C4-2B (cell line): Measurements from ENCODE around the gene ANKRD62.
A peak's percentile ranks its signal among the peaks of the same experiment; 100 is the strongest.

Source experiments
- H3K27ac ChIP-seq: fragments of 450-650 bp; 2 replicates; pipeline ENCODE4 v1.5.1; 2017
- ZFX ChIP-seq: fragments of 450-650 bp; IDR thresholded peaks from 2 replicates; pipeline ENCODE4 v1.6.1; 2017
- TF ChIP-seq, protein P1 (sequence below): fragments of 450-650 bp; conservative IDR thresholded peaks from 2 replicates; pipeline ENCODE4 v1.5.1; 2017; ENCODE audit warnings: mild to moderate bottlenecking

ANKRD62 gene

DNA sequence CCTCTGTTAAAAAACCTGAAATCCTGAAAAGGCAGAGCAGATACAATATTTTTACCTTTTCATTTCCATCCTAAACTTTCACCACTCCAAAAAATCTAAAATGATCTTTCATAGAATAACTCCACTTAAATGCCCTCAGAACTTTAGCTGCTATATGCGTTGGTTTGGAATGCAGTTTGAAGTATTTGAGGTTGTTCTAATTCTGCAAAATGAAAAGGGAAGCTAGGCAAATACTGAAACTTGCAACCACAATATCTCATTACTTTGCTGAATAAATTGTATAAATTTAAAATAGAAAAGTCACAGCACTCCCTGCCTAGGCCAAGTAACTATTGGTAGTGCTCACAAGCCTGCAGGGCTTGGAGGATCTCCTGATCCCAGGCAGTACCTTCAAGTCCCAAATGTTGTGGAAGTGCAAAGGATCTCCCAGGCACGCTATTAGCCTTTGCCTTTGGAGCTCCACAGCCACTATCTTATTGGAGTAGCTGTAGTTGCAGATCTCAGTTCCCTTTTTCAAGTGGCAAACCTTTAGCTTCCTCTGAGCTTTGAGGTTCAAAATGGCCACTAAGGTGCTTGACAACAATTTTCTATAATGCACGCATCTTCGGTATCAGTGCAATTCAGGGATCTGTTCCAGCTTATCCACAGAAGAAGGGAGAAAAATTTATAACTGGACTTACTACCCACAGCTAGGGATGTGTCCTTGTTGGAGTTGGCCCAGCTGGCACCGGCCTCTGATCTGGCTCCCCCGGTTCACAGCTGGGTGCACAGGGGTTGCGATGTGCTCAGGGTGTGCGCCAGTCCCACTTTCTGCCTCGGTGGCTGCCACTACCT lies 43.4 kb upstream of the ANKRD62 start:
- no peak overlapping the region for H3K27ac ChIP-seq

DNA sequence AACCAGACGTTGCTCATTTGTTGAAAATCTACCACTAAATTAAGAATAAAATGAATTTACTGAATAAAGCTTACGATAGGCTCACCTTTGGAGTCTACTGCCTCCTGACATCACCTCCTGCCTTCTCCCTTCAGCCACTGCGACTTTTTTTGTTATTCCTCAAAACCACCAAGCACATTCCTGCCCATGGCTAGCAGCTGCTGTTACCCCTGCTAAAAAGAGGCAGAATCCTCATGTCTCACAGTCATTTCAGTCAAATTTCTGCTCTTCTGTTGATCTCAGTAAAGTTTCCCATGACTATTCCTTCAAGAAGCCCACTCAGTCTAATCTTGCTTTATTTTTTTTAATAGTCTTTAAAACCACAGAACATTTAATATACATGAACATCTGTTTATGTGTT lies 40.8 kb upstream of the ANKRD62 start:
- no peak overlapping the region for H3K27ac ChIP-seq
- no peak for TF ChIP-seq ZFX

More for the DNA sequence above, 43.4 kb upstream of the ANKRD62 start:
- TF ChIP-seq ZFX = no peak
- TF ChIP-seq, protein P1, sequence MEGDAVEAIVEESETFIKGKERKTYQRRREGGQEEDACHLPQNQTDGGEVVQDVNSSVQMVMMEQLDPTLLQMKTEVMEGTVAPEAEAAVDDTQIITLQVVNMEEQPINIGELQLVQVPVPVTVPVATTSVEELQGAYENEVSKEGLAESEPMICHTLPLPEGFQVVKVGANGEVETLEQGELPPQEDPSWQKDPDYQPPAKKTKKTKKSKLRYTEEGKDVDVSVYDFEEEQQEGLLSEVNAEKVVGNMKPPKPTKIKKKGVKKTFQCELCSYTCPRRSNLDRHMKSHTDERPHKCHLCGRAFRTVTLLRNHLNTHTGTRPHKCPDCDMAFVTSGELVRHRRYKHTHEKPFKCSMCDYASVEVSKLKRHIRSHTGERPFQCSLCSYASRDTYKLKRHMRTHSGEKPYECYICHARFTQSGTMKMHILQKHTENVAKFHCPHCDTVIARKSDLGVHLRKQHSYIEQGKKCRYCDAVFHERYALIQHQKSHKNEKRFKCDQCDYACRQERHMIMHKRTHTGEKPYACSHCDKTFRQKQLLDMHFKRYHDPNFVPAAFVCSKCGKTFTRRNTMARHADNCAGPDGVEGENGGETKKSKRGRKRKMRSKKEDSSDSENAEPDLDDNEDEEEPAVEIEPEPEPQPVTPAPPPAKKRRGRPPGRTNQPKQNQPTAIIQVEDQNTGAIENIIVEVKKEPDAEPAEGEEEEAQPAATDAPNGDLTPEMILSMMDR = no peak

DNA sequence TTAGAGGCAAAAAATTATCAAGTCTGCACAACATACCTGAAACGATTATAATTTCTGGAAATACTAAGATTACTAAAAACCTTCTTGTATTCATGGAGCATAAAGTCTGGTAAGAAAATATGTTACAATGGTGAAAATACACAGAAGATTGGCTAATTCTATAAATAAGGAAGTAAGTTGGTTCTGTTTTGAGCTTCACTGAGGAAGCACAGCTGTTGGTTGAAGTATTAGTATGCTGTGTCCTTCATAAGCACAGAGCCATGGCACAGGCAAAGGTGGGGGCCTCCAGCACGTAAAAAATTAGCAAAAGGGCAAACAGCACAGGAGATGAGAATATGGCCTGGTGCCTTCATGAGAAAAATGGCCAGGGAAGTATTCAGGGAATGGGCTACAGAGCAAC lies 40.4 kb upstream of the ANKRD62 start:
- no peak overlapping the region for H3K27ac ChIP-seq
- no peak for TF ChIP-seq ZFX
- TF ChIP-seq, protein P1 = no peak

DNA sequence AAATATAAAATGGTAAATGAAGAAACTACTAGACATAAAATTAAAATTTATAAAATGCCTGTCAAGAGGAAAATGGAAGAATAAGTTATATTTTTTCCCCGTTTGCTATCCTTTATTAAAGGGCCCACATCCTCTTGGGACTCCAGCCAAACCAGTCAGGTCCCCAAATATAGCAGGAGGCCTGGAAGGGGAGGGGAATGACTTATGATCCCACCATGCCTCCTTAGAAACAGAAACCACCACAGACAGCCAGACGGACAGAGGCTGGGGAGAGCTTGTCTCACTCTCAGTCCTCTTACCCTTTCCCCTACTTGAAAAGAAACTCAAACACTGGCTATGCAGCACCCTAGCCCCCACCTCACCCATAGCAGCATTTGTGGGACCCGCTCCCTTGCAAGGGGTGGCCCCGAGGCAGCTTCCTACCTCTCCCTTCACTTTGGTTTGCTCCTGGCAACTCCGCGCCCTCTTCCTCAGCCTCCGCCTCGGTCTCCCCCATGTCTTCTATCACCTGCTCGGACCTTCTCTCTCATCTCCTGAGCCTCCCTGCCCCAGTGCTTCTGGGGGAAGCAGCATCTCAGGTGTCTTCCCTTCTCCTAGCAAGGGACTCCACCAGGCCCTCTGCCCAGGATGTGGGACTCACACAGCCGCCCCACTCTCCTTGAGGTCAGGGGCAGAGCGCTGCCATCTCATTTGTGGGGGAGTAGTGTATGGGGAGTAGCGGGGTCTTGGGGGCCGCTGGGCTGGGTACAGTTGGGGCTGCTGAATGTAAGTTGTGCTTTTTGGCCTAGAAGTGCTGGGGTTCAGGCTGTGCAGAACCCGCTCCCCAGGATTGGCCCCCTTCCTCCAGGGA lies 37.4 kb upstream of the ANKRD62 start:
- no peak for TF ChIP-seq ZFX
- TF ChIP-seq, protein P1 = no peak
- H3K27ac ChIP-seq = no peak overlapping the region

DNA sequence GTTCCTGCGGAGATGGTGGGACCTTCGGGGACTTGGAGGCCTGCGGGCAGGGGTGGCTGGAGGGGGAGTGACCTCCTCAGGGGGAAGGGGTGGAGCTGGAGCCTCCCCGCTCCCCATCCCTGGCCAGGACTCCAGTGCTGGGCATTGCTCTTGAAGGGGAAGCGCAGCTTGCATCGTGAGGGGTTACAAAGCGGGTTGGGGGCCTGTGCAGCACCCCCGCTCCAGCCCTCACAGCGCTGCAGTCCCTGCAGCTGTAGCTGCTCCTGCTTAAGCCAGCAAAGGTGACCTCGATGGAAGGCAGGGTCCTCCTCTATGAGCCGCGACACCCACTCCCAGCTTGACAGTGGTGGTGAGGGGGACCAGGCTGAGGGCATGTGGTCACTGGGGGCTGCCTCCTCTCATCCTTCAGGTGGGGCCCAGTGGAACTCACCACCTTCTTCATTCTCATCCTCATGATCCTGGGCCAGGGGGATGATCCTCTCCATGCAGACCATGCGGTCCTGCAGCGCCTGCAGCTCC lies 36.7 kb upstream of the ANKRD62 start:
- H3K27ac ChIP-seq = no peak overlapping the region
- TF ChIP-seq, protein P1 = no peak
- TF ChIP-seq ZFX = no peak

DNA sequence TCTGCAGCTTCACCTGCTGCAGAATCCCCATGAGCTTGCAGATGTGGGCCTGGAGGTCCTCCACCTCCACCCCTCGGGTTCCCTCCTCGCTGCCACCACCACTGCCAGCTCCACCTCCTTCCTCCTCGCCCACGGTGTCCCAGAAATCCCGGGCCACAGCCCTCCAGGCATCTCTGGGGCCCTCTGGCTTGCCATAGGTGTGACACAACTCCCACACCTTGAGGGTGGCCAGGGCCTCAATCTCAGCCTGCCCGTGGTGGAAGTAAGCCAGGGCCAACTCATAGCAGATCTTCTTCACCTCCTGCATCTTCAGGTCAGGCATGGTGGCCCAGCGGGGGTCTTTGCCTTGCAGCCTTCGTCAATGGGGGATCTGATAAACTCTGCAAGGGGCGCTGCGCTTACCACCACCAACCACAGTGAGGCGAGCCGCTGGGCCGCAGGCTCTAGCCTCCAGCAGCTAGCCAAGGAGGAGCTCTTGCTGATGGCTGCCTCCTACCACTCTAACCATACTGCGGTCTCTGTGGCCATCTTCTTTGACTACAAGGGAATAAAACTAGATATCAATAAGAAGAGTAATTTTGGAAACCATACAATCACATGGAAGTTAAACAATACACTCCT lies 36.1 kb upstream of the ANKRD62 start:
- H3K27ac ChIP-seq = no peak overlapping the region
- no peak for TF ChIP-seq ZFX
- TF ChIP-seq, protein P1 = no peak; the same call in 1 of the 2 replicates

DNA sequence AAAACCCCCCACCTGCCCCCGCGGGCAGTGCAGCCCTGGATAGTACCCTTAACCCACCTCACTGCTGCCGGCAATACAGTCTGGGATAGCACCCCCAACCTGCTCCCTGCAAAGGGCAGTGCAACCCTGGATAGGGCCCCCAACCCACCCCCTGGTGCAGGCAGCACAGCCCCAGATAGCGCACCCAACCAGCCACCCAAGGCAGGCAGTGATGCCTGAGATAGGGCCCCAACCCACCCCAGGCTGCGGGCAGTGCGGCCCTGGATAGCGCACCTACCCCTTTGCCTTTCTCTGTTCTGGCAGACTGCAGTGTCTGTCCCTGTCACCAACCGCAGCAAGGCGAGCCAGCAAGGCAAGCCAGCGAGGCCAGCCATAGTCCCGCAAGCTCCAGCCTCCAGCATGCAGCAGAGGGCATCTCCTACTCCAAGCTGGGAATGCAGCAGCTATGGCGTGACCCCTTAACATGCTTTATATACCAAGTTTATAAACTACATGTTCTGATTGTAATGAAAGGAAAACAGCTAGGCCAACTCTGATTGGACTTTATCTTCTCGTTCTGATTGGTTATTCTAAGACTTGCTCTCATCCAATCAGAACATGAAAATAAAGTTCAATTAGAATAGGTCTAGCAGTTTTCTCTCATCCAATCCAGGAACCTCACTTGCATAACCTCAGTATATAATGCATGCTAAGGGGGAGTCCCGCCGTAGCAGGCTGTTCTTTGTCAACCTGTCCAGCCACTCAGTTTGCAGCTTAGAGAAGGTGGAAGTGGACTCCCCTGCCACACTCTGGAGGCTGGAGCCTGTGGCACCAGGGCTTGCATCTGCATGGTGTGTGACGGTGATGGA lies 34.1 kb upstream of the ANKRD62 start:
- no peak for TF ChIP-seq ZFX
- TF ChIP-seq, protein P1 = no peak

More for the DNA sequence above, 34.1 kb upstream of the ANKRD62 start:
- H3K27ac ChIP-seq = peak overlapping the region; percentile 56
